Measurements from ENCODE around the gene ADARB2.

The ADARB2 gene

DNA sequence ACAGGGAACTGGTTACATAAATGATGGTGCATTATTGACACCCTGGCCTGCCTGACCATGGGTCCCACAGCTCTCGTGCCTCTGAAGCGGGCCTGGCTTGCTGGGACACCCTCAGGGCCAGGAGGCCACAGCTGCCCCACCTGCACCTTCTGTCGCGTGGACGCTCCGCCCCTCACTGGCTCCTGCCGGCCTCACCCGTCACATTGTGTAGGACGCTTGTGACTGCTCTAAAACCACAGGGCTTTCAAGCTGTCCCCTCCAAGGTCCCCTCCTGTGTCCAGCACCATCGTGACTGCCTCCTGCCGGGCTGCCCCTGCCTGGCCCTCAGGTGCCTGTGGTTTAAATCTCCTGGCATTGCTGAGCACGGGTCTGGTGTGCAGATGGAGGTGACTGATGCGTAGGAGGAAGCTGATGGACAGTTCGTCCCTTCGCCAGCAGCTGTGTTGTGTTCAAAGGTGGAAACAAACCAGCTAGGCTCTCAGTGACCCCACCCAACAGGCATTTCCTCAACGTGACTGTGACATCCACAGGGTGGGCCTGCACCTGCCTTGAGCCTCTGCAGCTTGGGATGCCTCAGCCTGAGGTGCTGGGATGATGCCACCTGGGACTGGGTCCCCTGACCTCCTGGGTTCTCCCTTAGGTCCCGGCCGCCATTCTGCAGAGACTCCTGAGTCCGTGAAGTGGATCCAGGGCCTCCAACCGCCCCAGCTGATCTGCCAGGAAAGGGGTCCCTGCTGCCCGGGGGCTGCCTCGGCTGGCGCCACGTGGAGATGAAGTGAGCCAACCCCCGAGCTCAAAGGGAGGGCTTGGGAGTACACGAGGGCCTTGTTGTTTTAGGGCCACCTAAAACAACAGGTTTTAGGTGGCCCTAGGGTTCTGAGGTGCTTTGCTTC is 532.6 kb downstream of the ADARB2 start:
- no peak for DNase-seq (ENCODE audit: low read depth)

DNA sequence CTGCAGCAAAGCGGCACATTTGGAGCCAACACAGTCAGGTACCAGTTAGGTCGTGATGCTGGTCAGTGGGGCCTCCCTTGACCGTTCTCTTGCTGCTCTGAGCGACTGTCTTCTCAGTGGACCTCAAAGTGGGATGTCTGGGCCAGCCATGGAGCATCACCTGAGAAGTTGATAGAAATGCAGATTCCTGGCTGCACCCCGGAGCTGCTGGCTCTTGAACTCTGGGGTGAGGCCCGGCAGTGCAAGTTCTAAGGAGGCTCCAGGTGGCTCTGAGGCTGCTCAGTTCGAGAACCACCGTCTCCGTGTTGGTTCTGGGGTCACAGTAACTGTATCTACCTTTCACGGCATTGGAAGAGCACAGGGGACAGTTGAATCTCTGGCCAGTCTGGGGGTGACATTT is 533.6 kb downstream of the ADARB2 start:
- DNase-seq (ENCODE audit: low read depth): no peak

DNA sequence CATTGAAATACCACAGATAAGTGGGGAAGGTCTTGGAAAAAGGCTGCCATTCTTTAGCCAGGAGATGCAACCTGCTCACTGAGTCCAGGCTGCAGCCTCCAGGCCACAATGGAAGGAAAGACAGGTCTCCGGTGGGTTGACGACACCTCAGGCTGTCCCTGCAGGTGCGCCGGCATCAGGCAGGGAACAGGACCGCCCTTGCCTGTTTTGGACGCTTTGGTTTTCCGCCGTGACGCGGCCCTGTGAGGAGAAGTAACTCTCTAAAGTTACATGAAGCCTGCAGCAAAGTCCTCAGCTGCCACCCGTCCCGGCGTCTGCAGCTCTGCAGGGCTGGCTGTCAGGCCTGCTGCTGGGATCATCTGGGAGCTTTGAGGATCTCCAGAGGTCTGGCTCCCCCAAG is 534.1 kb downstream of the ADARB2 start:
- DNase-seq (ENCODE audit: low read depth): no peak

DNA sequence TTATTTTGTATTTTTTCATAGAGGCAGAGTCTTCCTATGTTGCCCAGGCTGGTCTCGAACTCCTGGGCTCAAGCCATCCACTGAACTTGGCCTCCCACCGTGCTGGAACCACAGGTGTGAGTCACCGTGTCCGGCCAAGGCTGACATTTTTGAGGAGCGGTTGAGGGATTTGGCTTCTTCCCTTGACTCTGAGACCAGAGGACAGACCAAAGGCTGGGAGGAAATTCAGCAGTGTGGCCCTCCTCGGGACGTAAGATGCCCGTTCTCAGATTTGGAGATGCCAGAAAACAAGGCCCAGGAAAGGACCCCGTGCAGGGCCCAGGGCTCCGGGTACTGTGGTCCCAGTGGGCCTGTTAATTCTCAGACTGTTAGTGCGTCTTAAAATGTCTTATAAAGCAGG is 535.0 kb downstream of the ADARB2 start:
- DNase-seq (ENCODE audit: low read depth): no peak

DNA sequence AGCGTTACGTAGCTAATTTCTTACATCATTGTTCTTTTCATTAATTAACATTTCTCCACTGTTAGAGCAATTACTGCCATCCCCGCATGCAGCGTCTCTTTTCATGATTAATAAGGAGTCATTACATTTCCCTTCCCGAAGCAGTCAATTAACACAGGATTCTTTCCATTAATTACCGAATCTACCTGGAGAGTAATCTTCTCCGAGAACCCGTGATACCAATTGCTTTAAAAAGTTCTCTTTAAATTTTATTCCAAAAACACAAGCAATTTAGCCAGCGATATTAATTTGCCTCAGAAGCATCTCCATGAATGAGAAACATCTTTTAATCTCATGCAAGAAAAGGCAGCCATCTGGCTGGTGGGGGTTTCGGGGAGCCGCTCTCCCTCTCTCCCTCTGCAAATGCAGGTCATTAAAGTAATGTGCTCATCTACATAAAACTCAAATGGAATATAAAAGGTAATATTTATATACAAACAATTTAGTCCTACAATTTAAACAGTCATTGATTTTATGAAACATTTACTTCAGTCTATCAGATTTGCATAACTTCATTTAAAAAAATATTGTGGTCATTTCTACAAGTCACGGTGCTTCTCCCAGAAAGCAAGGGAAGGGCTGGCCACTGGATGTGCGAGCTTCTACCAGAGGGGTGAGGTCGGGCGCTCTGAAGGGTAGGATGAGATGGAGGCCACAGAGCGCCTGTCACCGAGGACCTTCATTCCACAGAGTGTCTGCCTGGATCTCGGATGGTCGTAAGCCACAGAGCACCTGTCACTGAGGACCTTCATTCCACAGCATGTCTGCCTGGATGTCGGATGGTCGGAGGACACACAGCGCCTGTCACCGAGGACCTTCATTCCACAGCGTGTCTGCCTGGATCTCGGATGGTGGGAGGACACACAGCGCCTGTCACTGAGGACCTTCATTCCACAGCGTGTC is 536.2 kb downstream of the ADARB2 start:
- DNase-seq (ENCODE audit: low read depth): no peak

DNA sequence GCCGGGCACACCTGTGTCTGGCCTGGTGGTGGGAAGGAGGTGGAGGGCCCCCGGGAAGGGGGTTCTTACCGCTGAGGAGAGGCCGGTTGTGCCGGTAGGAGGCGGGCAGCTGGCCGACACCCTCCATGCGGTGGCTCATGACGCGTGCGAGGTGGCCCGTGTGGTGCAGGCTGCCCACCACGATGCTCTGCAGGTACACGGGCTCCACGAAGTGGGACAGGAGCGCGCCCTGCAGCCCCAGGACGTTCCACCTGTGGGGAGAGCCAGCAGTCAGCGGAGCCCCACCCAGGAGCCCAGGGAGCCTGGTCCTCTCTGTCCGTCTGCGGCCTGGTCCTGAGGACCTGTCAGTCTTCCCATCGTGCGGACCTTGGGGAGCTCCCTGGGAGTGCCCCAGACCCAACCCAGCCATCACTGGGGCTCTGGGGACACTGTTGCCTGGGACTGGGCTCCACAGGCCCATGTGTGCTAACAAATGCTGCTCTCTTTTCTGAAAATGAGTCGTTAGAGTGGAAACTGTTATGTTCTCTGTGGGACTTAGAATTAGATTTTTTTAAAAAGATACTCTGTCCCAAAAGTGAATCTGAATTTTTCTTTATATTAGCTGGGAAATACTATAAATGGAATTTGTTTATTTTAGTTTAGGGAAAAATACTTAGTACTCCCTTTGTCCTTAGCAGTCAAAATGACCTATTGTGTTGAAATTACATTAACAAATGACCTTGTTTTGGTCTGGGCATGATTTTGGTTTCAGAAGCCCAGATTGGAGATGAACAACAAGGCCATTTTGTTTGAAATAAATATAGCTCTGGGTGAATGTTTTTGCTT is 537.2 kb downstream of the ADARB2 start:
- no peak for DNase-seq (ENCODE audit: low read depth)

DNA sequence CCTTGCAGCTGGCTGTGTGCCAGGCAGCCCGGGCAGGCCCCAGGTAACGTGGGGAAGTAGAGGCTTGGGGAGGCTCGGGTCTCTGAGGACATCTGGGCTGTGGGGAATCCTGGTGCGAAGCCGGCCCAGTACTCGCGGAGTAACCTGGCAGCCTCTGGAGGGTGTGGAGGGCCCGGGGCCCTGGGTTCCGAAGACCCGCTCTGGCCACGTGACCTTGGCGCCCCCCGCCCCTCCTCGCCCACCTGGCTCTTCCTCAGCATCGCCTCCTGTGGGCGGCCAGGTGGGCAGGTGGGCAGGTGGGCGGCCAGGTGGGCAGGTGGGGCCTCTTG is 538.0 kb downstream of the ADARB2 start:
- no peak for DNase-seq (ENCODE audit: low read depth)

DNA sequence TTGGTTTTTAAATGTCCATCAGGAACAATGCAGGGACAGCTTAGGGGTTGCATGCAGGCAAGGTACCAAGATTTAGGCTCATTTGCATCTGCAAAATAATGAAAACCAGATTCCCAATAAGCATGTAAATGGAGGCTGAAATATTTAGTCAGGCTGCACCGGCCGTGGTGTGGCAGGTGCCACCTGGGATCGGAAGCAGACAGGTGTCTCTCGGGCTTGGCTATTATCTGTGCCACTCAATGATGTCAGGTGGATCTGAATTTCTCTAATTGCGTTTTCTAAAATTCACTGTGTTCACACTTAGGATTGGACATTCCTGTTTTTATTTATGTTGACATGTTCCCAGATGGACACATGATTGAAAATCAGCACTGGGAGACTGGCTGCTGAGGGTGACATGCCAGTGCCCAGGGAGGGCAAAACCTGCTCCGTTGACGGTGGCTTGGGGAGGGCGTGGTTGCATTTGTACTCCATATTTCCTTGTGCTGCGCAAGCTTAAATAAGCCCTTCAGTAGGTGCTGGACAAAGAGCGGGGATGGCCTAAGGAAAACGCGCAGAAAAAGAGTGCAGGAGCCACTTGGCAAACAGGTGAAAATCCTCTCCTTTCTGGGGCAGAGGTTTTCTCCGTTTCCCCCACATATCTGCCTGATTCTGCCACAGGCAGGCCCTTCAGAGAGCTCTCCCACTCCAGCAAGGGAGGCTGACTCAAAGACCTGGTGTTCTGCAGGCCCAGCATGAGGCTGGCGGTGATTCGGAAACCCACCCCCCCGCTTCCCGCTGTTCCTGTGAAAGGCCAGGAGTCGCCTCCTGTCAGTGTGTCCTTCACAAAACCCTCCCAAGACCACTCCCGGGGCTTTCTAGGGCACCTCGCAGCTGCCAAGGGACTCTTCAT is 538.6 kb downstream of the ADARB2 start:
- DNase-seq (ENCODE audit: low read depth): no peak

DNA sequence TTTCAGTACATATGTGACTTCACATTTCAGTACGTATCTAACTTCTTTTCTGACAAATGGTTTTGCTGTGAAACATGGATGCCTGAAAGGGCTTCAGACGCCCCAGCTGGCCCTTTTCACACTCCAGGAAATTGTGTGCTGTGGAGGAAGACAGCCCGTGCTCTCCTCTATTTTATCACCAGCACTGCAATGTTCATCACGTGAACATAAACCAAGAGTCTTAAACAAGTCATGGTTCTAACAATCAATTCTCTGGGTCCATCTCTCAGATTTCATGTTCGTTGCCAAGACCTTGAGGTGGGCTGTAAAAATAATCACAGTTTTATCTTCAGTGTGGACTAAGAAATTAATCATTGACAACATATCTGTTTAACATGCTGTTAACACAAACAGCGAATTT is 539.9 kb downstream of the ADARB2 start:
- DNase-seq (ENCODE audit: low read depth): no peak

DNA sequence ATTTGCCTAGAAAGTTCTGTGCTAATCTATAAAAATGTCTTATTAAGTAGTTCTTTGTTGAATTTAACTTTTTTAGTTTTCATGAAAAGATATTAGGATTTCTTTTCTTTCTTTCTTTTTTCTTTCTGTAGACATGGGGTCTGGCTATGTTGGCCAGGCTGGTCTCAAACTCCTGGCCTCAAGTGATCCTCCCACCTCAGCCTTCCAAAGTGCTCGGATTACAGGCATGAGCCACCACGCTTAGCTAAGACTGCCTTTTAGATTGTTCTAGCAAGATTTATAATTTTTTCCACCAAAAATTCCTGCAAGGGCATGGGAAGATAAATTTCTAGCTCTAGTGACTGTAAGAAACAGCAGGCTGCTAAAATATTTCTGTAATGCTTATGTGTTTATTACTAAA is 540.7 kb downstream of the ADARB2 start:
- DNase-seq (ENCODE audit: low read depth): no peak

DNA sequence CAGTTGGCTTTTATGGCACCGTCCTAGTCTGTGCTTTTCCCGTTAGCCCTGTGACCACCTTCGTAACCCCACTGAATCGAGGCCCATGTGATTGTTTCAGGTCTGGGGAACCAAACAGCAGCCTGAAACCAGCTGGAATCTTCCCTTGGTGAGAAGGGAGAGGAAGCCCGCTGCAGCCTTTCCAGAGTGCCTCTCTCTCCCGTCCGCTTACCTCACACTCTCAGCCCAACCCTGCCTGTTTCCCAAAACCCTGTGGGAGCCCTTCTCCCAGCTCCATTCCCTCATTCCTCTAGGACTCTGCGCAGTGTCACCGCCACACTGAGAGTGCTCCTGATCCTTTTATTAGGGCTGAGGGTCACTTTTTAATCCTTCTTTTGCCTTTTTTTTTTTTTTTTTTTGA is 541.5 kb downstream of the ADARB2 start:
- DNase-seq (ENCODE audit: low read depth): no peak

DNA sequence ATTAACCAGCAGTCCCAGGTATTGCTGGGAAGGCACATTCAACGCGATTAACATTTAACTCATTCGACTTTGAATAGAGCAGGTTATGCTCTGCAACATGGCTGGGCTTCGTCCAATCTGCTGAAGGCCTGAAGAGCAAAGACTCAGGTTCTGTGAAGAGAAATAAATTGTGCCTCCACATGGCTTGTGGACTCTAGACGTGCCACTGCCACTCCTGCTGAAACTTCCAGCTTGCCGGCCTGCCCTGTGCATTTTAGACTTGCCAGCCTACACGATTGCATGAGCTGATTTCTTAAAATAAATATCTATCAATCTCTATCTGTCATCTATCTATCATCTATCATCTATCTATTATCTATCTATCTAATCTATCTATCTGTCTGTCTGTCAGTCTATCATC is 543.2 kb downstream of the ADARB2 start:
- no peak for DNase-seq (ENCODE audit: low read depth)

DNA sequence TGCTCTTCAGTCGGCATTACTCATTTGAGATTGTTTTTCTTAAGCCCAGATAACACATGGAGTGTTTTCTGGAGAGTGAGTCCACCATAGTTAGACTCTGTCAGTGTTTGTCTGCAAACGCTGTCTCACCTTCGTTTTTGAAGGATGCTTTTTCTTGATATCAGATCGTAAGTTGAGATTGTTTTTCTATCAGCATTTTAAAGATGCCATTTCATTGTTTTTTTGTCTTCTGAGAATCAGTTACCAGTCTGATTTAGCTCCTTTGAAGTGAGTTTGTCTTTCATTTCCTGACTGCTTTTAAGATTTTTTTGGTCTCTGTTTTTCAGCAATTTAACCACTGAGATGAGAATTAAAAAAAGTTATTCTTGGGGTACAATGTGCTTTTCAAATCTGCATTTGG is 543.8 kb downstream of the ADARB2 start:
- no peak for DNase-seq (ENCODE audit: low read depth)

DNA sequence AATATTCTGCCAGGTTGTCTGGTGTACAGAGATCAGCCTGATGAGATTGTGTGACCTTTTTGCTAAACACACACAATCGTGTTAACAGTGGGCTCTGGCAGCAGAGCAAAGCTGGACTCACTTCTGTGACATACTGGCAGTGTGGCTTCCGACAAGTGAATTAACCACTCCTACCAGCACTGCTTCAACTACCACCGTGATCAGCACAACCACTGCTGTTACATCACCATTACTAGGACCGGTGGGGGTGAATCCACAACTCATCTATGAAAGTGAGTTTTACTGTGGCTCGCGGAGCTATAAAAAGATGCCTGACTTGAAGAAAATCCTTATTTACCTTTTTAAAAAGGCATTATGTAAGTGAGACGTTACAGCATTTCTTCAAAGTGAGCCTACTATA is 545.6 kb downstream of the ADARB2 start:
- no peak for DNase-seq (ENCODE audit: low read depth)

DNA sequence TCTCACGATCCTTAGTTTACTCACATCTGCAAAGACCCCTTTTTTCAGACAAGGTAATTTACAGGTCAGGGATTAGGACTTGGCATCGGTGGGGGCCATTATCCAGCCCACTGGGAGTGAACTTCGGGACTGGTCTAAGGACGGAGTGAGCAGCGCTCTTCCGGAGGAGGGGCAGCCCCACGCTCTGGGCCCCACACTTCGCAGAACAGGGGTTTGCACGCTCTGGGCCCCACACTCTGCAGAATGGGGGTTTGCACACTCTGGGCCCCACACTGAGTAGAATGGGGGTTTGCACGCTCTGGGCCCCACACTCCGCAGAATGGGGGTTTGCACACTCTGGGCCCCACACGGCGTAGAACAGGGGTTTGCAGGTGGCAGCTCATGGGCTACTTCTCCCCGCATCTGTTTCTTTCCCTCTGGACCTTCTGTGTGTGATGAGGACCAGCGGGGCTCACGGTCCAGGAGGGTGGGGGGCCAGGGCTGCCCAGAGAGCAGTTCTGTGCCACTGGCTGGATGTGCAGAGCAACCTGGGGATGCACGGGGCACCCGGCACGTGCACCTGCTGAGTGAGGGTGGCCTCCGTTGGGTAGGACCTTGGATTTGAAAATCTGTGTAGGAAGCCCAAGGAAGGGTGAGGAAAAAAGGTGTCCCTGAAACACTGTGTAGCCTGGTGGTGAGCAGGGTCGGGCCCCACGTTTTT is 546.4 kb downstream of the ADARB2 start:
- DNase-seq (ENCODE audit: low read depth): no peak

DNA sequence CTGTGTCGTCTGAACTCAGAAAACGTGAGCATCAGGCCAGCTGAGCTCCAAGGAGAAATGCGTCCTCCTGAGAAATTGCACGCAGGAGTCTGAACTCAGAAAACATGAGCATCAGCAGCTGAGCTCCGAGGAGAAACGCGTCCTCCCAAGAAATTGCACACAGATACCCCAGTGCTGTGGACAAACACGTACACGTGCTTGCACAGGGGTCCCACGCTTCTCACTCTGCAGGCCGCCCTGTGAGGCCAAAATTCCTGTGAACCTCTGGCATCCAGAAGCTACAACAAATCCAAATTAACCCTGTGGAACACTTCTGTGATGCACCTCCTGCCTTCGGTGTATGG is 547.3 kb downstream of the ADARB2 start:
- no peak for DNase-seq (ENCODE audit: low read depth)

DNA sequence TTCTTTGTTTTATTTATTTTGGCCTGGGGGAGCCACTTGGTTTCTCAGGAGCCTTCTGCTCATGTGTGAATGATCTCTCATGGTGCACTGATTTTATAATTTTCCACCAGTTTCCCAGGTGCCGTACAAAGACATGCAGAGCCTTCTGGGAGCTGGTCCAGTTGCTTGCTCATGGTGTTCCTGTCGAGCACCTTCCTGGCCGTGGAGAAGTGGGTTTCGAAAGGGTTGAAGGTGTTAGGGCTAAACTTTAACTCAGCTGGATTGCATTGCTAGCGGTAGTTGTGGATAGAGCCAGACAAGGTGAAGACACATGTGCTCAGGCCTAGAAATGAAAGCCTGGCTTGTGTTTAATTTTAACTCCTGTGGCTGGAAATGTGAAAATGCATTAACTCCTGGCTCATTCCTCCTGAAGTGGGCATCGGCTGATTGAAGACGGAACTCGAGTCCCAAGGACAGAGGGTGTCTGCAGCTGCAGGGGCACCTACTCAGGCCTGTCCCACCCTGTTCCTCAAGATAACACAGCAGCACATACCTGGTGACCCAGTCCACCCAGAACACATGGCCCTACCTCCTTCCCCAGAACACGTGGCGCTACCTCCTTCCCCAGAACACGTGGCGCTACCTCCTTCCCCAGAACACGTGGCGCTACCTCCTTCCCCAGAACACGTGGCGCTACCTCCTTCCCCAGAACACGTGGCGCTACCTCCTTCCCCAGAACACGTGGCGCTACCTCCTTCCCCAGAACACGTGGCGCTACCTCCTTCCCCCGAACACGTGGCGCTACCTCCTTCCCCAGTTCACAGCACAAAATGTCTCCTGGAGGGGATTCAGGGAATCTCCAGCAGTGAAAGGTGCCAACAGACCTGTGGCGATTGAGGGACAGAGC is 547.9 kb downstream of the ADARB2 start:
- no peak for DNase-seq (ENCODE audit: low read depth)

DNA sequence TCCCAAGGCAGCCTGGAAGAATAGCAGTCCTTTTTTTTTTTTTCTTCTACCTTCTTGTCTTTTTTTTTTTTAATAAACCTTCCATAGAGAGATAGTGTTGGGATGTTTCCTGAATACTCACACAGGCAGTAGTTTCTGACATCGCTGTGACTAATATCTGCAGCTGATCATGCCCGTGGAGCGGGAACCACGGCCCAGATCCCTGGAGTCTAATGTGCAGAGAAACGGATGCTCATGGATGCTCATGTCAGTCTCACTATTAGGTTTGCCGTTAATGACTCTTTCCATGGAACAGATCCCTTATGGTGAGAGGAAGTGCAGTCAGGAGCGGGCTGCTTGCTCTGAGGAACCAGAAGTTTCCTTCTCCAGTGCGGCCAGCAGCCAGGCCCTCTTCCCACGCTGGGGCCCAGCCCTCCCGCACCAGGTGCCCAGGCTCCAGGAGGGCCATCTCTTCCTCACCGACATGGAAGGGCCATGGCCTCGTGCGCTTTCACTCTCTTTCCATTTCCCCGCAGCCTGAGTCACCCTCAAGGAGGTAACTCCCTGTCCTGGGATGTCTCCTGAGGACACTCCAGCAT is 548.7 kb downstream of the ADARB2 start:
- no peak for DNase-seq (ENCODE audit: low read depth)

DNA sequence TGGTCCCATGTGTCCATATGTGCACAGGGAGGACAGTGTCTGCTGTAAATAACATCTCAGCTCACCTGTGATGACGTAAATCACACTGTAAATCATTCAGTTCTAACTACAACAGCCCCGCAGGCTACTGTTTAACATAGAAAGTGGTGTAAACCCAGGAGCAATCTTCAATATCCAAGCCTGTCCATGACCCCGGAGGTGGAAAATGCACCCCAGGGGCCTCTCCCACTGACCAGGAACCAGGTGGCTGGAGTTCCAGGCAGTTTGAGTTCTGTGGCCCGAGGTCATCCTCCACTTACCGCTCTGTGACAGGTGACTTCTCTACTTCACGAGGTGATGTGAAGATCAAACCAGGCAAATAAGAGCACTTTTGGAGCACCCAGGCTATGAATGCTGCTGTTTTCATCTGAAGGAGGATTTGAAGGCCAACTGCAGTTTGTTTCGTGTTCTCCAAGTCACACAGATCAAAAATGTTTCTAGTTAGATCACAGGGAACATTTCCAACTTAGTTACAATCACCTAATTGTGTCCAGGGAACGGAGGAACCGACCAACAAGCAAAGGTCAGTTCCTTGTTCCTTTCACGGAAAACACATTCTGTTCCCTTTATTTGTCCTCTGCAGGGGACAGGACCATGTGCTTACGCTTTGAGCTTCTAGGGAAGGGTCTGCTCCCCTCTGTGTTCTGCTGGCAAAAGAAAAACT is 549.3 kb downstream of the ADARB2 start:
- DNase-seq (ENCODE audit: low read depth): no peak

Data from stimulated activated CD8-positive, alpha-beta memory T cell treated with anti-CD3 and anti-CD28 coated beads, Interleukin-12 subunit alpha, Interleukin-12 subunit beta, amount 100 ng/mL, for 4 hours (primary cell).